Transverse colon (tissue), 4 donors: ENCODE results near the gene TCF3. TPM values are rescaled to one million over a fixed set of nuclear protein-coding genes. Genes with fewer than 3 reads are reported as not detected.

Experiments
- DNase-seq: peaks from one replicate; pipeline ENCODE4 v3.0.0-alpha.2; 2019
- H3K27ac ChIP-seq, 4 donors: fragments of 200-600 bp; sonication (generic); 2 replicates each; pipeline ENCODE4 v1.5.1; 2016 to 2018; ENCODE audit warnings: inconsistent platforms in 4 of 4
- H3K27me3 ChIP-seq: fragments of 200-600 bp; sonication (generic); 2 replicates; pipeline ENCODE4 v1.5.1; 2017; ENCODE audit warnings: inconsistent platforms
- H3K36me3 ChIP-seq, 4 donors: fragments of 200-600 bp; sonication (generic); 2 replicates each; pipeline ENCODE4 v1.5.1; 2017 to 2019; ENCODE audit warnings: inconsistent platforms in 4 of 4
- H3K4me1 ChIP-seq, 4 donors: fragments of 200-600 bp; sonication (generic); 2 replicates each; pipeline ENCODE4 v1.5.1; 2017 to 2020; ENCODE audit warnings: inconsistent platforms in 4 of 4
- H3K4me3 ChIP-seq, 4 donors: fragments of 200-600 bp; sonication (generic); 1 replicate in 1 of 4; 2 replicates in 3 of 4; pipeline versions ENCODE4 v1.5.1 to v1.6.1; 2017 to 2019; ENCODE audit warnings: inconsistent platforms in 4 of 4
- H3K9me3 ChIP-seq, 2 donors: fragments of 200-600 bp; sonication (generic); 2 replicates each; pipeline ENCODE4 v1.5.1; 2017 to 2019; ENCODE audit warnings: inconsistent platforms in 2 of 2
- EP300 ChIP-seq: sonication (generic); formaldehyde crosslinking; IDR thresholded peaks from one replicate; pipeline ENCODE4 v1.6.1; 2017; ENCODE audit warnings: antibody characterized with exemption, low read depth
- POLR2A ChIP-seq: fragments of 450-650 bp; IDR thresholded peaks from one replicate; pipeline ENCODE4 v1.6.1; 2016; ENCODE audit warnings: antibody characterized with exemption, mild to moderate bottlenecking, moderate library complexity
- POLR2AphosphoS5 ChIP-seq, 3 donors: sonication (generic); formaldehyde crosslinking; IDR thresholded peaks; one replicate each; pipeline ENCODE4 v1.6.1; 2016; ENCODE audit warnings: antibody characterized with exemption in 3 of 3
- WGBS, 2 donors: methylation state at CpG; one replicate each; pipeline ENCODE4 v1.1.5; 2018; ENCODE audit warnings: low coverage in 1 of 2; 5-methylcytosine and 5-hydroxymethylcytosine counted together
- in situ Hi-C, 4 donors: fragments of 200-750 bp; cut with MboI; loops; one replicate each; pipeline versions ENCODE4 v1.15.0 to v1.15.1; 2017; ENCODE audit warnings: low sequenced_read_pairs in 3 of 4, low pct_ligation_motif_present in 1 of 4, low pct_unique_long_range_greater_than_20kb in 1 of 4
- intact Hi-C: fragments of 100-400 bp; cut with DNase I; formaldehyde crosslinking; loops from one replicate; pipeline ENCODE4 v1.15.1; 2023; ENCODE audit warnings: low total_unique reads
- total RNA-seq, 4 donors: library from RNA; depleted of rRNA; stranded (reverse); fragments of >200 nt; gene quantifications; one replicate each; pipeline ENCODE4 v1.1.0, GENCODE V29; 2016
- TF ChIP-seq, protein P1 (sequence below), 5 experiments: fragments of 200-600 bp in 3 of 5; fragments of 450-650 bp in 2 of 5; sonication (generic) in 3 of 5; IDR thresholded peaks; 1 replicate in 2 of 5; 2 replicates in 3 of 5; pipeline ENCODE4 v1.5.1; 2016 to 2017; ENCODE audit warnings: antibody characterized with exemption in 5 of 5, inconsistent platforms in 3 of 5, mild to moderate bottlenecking in 2 of 5, moderate library complexity in 1 of 5

The TCF3 gene
- total RNA-seq, 4 donors from 2014 or later, result 55.9 to 160 (median 79.7) TPM

DNA sequence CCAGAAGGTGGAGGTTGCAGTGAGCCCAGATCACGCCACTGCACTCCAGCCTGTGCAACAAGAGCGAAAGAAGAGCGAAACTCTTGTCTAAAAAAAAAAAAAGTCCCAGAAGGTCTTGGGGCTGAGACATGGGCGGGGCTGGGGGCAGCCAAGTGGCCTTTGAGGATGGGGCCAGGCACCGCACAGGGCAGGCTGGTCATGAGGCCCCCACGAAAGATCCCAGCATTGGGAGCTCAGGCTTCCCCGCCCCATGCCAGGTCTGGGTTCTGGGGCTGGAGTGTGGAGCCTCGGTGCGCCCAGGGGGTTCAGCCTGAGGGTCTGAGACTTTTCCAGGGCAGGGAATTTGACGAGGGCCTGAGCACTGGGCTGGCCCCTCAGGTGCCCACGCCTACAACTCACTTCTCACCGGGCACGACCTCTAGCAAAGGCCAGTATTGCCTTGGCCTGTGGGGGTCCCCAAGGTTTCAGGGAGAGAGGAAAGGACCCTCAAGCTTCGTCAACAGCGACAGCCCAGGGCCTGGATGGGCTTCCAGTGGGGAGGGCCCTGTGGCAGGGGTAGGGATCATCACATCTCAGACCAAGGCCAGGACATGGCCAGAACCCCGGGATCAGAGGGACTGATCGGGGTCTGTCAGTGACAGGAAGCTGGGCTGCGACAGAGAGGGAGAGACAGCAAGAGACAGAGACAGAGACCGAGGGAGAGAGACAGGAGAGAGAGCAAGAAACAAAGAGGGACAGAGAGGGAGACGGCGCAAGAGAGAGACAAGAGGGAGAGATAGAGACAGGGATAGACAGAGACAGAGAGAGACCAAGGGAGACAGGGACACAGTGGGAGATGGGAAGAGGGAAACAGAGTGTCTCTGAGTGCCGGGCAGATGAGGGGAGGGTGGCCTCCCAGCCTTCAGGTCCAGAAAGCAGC, 76.8 kb downstream of the TCF3 start:
- DNase-seq, result no peak
- TF ChIP-seq POLR2A (no peak), EP300 (no peak), POLR2AphosphoS5 (IDR thresholded peaks at IDR 0.05) (no peak)
- TF ChIP-seq, protein P1, sequence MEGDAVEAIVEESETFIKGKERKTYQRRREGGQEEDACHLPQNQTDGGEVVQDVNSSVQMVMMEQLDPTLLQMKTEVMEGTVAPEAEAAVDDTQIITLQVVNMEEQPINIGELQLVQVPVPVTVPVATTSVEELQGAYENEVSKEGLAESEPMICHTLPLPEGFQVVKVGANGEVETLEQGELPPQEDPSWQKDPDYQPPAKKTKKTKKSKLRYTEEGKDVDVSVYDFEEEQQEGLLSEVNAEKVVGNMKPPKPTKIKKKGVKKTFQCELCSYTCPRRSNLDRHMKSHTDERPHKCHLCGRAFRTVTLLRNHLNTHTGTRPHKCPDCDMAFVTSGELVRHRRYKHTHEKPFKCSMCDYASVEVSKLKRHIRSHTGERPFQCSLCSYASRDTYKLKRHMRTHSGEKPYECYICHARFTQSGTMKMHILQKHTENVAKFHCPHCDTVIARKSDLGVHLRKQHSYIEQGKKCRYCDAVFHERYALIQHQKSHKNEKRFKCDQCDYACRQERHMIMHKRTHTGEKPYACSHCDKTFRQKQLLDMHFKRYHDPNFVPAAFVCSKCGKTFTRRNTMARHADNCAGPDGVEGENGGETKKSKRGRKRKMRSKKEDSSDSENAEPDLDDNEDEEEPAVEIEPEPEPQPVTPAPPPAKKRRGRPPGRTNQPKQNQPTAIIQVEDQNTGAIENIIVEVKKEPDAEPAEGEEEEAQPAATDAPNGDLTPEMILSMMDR (IDR thresholded peaks at IDR 0.05), result no peak
- H3K4me1 ChIP-seq, result peaks cover 0 to 6% (median 0%) of the 10 kb centered on the region in 4 donors
- no peaks in the 10 kb centered on the region for H3K27me3 ChIP-seq
- in situ Hi-C loops, result no loop called here
- no peak overlapping the region for H3K4me3 ChIP-seq
- WGBS, 2 donors, result 79 to 80% methylated on average over 6 to 22 of the region's 22 CpGs
- no peaks in the 10 kb centered on the region for H3K9me3 ChIP-seq
- H3K27ac ChIP-seq, result no peak overlapping the region
- peaks cover 0 to 14% (median 4%) of the 10 kb centered on the region in 4 donors for H3K36me3 ChIP-seq
- intact Hi-C loops, result no loop called here

DNA sequence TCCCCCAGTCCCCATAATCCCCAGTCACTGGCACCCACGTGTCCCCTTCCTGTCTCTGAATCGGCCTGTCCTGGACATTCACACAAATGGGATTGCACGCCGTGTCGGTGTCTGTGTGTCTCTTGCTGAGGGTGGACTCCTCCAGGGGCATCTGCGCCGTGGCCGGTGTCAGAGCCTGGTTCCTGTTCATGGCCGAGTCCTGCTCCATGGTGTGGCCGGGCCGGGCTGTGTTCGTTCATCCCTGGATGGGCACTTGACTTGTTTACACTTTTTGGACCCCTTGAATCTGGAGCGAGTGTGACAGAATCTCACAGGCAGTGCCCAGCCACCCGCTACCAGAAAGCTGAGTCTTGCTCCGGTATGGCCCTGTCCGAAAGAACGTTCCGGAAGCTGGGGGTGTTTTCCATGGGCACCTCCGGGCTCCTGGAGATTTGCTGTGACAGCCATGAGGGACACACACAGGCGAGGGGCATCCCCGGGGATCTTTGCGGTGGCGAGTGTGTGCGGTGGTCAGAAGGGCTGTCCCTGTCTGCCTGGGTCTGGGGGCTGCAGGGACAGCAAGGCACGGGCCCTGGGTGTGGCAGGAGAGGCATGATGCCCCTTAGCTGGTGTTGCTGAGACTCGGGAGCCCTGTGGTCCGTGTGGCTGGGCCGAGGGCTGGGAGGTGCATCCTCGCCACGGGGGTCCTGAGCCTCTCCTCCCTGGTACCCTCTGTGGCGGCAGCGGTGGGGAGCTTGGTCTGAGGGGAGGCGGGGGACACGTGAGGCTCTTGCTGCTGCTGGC, 77.9 kb downstream of the TCF3 start:
- Histone ChIP-seq H3K9me3 (no peaks in the 10 kb centered on the region), H3K4me1 (peaks cover 0 to 6% (median 0%) of the 10 kb centered on the region in 4 donors), H3K4me3 (no peak overlapping the region), H3K27ac (no peak overlapping the region), H3K27me3 (no peaks in the 10 kb centered on the region), H3K36me3 (peaks cover 0 to 10% (median 0%) of the 10 kb centered on the region in 4 donors)
- TF ChIP-seq, protein P1 (IDR thresholded peaks at IDR 0.05), result no peak
- no peak for TF ChIP-seq EP300
- TF ChIP-seq POLR2A, result no peak
- intact Hi-C loops (no loop called here), in situ Hi-C loops (no loop called here)
- 87% methylated on average over 30 of the region's 34 CpGs; no CpG with 5 or more reads in 1 of the 2 donors for WGBS, 2 donors
- DNase-seq, result no peak

DNA sequence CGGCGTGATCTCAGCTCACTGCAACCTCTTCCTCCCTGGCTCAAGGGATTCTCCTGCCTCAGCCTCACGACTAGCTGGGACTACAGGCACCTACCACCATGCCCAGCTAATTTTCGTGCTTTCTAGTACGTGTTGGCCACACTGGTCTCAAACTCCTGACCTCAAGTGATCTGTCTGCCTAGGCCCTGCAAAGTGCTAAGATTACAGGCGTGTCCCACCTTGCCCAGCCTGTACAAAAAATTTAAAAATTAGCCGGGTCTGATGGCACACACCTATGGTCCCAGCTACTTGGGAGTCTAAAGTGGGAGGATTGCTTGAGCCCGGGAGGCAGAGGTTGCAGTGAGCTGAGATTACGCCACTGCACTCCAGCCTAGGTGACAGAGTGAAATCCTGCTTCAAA, 79.6 kb downstream of the TCF3 start:
- WGBS, 2 donors, result 76 to 77% methylated on average over 5 to 9 of the region's 9 CpGs
- TF ChIP-seq POLR2AphosphoS5 (IDR thresholded peaks at IDR 0.05), result no peak
- TF ChIP-seq POLR2A, result no peak
- TF ChIP-seq, protein P1 (IDR thresholded peaks at IDR 0.05), result no peak
- no peak for TF ChIP-seq EP300

DNA sequence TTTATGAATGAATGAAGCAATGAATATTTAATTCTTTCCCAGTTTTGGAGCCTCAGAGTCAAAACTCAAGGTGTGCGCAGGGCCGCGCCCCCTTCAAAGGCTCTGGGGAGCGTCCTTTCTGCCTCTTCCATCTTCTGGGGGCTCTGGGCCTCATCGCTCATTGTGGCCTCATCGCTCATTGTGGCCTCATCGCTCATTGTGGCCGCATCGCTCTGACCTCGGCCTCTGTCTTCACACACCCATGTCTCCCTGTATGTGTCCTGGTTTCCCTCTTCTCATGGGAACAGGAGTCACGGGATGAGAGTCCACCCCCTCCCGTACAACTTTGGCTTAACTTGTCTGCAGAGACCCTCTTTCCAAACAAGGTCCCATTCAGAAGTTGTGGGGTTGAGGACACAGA, 81.1 kb downstream of the TCF3 start:
- intact Hi-C loops, result no loop called here

More for the DNA sequence above, 79.6 kb downstream of the TCF3 start:
- Histone ChIP-seq H3K36me3 (peaks cover 0 to 7% (median 0%) of the 10 kb centered on the region in 4 donors), H3K27me3 (peaks cover 7% of the 10 kb centered on the region), H3K4me3 (no peak overlapping the region), H3K27ac (no peak overlapping the region), H3K9me3 (no peaks in the 10 kb centered on the region), H3K4me1 (peaks cover 0 to 14% (median 5%) of the 10 kb centered on the region in 4 donors)
- DNase-seq, result no peak
- in situ Hi-C loops (no loop called here), intact Hi-C loops (no loop called here)

More for the DNA sequence above, 81.1 kb downstream of the TCF3 start:
- H3K9me3 ChIP-seq, result no peaks in the 10 kb centered on the region
- no peak overlapping the region for H3K27ac ChIP-seq
- peaks cover 7% of the 10 kb centered on the region for H3K27me3 ChIP-seq
- TF ChIP-seq POLR2A, result no peak
- TF ChIP-seq, protein P1 (IDR thresholded peaks at IDR 0.05), result no peak
- TF ChIP-seq EP300, result no peak
- no peak for TF ChIP-seq POLR2AphosphoS5 (IDR thresholded peaks at IDR 0.05)
- H3K36me3 ChIP-seq, result no peaks in the 10 kb centered on the region
- WGBS, 2 donors, result 87 to 93% methylated on average over 12 of the region's 12 CpGs
- peaks cover 0 to 18% (median 13%) of the 10 kb centered on the region in 4 donors for H3K4me1 ChIP-seq
- no peak for DNase-seq
- H3K4me3 ChIP-seq, result no peak overlapping the region
- in situ Hi-C loops, result no loop called here
